HepG2 (cell line): ENCODE results near the gene SYNE1.

Experiments used
- CHD2 ChIP-seq: IDR thresholded peaks from 2 replicates; pipeline ENCODE4 v1.6.1; 2011; ENCODE audit warnings: low read depth, low read length, improper control_type of control experiment
- SIN3A ChIP-seq: IDR thresholded peaks from 2 replicates; pipeline ENCODE4 v1.6.1; 2011; ENCODE audit warnings: low read depth, mild to moderate bottlenecking, control low read depth, low read length, borderline replicate concordance
- SMARCE1 ChIP-seq: fragments of 450-650 bp; IDR thresholded peaks from 2 replicates; pipeline ENCODE4 v1.6.1; 2017; ENCODE audit warnings: borderline replicate concordance
- YY1 ChIP-seq: IDR thresholded peaks from 2 replicates; pipeline ENCODE4 v1.6.1; 2011; ENCODE audit warnings: low read length, low read depth, moderate library complexity, mild to moderate bottlenecking; ENCODE audit not compliant: insufficient read depth, insufficient replicate concordance
- ZNF225 ChIP-seq: sonication (generic); formaldehyde crosslinking; IDR thresholded peaks from 2 replicates; pipeline ENCODE4 v1.4.0; 2020; ENCODE audit warnings: mild to moderate bottlenecking, missing genetic modification reagents
- ZNF501 ChIP-seq: sonication (generic); formaldehyde crosslinking; IDR thresholded peaks from 2 replicates; pipeline ENCODE4 v1.5.1; 2020; ENCODE audit warnings: mild to moderate bottlenecking, moderate library complexity, missing genetic modification reagents
- TF ChIP-seq, protein P1 (sequence below): sonication (generic); formaldehyde crosslinking; IDR thresholded peaks from 2 replicates; pipeline ENCODE4 v1.4.0; 2020; ENCODE audit warnings: missing genetic modification reagents
- TF ChIP-seq, protein P2 (sequence below): sonication (generic); formaldehyde crosslinking; IDR thresholded peaks from 2 replicates; pipeline ENCODE4 v1.5.0; 2020; ENCODE audit warnings: mild to moderate bottlenecking, missing genetic modification reagents, moderate library complexity

DNA sequence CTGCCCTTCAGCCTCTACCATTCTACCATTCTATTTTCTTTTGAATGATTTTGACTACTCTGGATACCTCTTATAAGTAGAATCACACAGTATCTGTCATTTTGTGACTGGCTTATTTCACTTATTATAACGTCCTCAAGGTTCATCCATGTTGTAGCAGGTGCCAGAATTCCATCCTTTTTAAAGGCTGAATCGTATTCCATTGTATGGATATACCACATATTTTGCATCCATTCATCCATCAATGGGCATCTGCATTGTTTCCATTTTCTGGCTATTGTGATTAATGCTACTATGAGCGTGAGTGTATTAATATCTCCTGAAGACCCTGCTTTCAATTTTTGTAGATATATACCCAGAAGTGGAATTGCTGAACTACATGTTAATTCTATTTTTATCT, 105.5 kb downstream of the SYNE1 start:
- TF ChIP-seq SIN3A (no peak), CHD2 (no peak), YY1 (no peak), SMARCE1 (no peak), ZNF501 (CRISPR knock-in tag) (no peak), ZNF225 (CRISPR knock-in tag) (no peak)
- TF ChIP-seq, protein P1, sequence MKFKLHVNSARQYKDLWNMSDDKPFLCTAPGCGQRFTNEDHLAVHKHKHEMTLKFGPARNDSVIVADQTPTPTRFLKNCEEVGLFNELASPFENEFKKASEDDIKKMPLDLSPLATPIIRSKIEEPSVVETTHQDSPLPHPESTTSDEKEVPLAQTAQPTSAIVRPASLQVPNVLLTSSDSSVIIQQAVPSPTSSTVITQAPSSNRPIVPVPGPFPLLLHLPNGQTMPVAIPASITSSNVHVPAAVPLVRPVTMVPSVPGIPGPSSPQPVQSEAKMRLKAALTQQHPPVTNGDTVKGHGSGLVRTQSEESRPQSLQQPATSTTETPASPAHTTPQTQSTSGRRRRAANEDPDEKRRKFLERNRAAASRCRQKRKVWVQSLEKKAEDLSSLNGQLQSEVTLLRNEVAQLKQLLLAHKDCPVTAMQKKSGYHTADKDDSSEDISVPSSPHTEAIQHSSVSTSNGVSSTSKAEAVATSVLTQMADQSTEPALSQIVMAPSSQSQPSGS = no peak
- TF ChIP-seq, protein P2, sequence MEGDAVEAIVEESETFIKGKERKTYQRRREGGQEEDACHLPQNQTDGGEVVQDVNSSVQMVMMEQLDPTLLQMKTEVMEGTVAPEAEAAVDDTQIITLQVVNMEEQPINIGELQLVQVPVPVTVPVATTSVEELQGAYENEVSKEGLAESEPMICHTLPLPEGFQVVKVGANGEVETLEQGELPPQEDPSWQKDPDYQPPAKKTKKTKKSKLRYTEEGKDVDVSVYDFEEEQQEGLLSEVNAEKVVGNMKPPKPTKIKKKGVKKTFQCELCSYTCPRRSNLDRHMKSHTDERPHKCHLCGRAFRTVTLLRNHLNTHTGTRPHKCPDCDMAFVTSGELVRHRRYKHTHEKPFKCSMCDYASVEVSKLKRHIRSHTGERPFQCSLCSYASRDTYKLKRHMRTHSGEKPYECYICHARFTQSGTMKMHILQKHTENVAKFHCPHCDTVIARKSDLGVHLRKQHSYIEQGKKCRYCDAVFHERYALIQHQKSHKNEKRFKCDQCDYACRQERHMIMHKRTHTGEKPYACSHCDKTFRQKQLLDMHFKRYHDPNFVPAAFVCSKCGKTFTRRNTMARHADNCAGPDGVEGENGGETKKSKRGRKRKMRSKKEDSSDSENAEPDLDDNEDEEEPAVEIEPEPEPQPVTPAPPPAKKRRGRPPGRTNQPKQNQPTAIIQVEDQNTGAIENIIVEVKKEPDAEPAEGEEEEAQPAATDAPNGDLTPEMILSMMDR (CRISPR knock-in tag) = no peak
